Chondrocyte (in vitro differentiated cells): Measurements from ENCODE around the gene MPST. TPM values are rescaled to one million over a fixed set of nuclear protein-coding genes. Genes with fewer than 3 reads are reported as not detected.

Source experiments
- DNase-seq: peaks from one replicate; pipeline ENCODE4 v3.0.0; 2021; ENCODE audit warnings: mixed read lengths, low spot score
- H3K27ac Mint-ChIP-seq: one replicate; pipeline ENCODE4 v1.8.0; 2021; ENCODE audit warnings: mild to moderate bottlenecking, moderate library complexity, mixed read lengths; ENCODE audit not compliant: unreplicated experiment
- H3K27me3 Mint-ChIP-seq: 2 replicates; pipeline ENCODE4 v1.8.0; 2021; ENCODE audit warnings: low read depth, mixed read lengths
- H3K36me3 Mint-ChIP-seq: 2 replicates; pipeline ENCODE4 v1.8.0; 2021; ENCODE audit warnings: low read depth, mixed read lengths
- H3K4me1 Mint-ChIP-seq: 2 replicates; pipeline ENCODE4 v1.8.0; 2021; ENCODE audit warnings: low read depth, mild to moderate bottlenecking, mixed read lengths
- H3K4me3 Mint-ChIP-seq: one replicate; pipeline ENCODE4 v1.8.0; 2021; ENCODE audit warnings: mild to moderate bottlenecking, moderate library complexity, mixed read lengths; ENCODE audit not compliant: unreplicated experiment
- H3K9me3 Mint-ChIP-seq: 2 replicates; pipeline ENCODE4 v1.8.0; 2021; ENCODE audit warnings: low read depth, mixed read lengths
- CTCF ChIP-seq: fragments of 200-600 bp; sonication (generic); IDR thresholded peaks from 2 replicates; pipeline ENCODE4 v1.5.0; 2021; ENCODE audit warnings: antibody characterized with exemption, mild to moderate bottlenecking, moderate library complexity
- total RNA-seq: library from RNA; stranded (reverse); gene quantifications from 3 replicates; pipeline ENCODE4 v1.2.1, GENCODE V29; 2021

MPST gene
- total RNA-seq, 1 donor from 2014 or later, result 71.4 TPM

DNA sequence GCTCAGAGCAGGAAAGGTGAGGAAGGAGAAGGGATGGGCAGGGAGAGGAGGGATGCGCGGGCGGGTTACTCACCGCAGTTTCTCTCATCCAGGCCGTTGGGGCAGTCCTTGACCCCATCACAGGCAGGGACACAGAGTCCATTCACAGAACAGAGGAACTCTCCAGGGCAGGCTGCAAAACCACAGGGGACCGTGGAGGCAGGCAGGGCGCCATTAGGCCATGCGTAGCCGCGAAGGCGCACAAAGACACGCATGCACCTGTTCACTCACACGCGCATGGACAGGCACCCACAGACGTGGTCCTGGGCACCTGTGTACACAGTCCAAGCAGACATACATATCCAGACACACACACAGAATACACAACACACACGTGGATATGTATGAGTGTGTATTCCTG, 55.0 kb downstream of the MPST start:
- Mint-ChIP-seq H3K36me3 (no peaks in the 10 kb centered on the region), H3K9me3 (no peaks in the 10 kb centered on the region), H3K4me1 (no peaks in the 10 kb centered on the region), H3K4me3 (no peak overlapping the region), H3K27me3 (peaks cover 47% of the 10 kb centered on the region), H3K27ac (no peak overlapping the region)
- DNase-seq, result no peak
- no peak for TF ChIP-seq CTCF

DNA sequence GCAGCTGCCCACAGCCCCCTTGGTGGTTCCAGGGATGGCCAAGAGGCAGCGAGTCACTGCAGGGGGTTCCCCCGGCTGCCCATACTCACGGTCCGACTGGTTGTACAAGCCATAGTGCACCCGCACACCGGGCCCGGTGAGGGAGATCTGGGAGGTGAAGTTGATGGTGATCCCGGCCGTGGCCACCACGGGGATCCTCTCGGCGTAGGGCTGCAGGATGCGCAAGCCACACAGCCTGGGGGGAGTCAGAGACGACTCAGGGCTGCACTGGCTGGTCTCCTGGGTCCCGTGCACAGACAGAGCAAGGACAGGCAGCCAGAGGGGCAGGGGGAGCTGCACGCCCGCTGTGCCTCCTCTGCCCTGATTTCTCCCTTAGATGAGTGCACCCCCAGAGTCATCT, 55.5 kb downstream of the MPST start:
- H3K27me3 Mint-ChIP-seq, result peaks cover 47% of the 10 kb centered on the region
- H3K4me1 Mint-ChIP-seq, result no peaks in the 10 kb centered on the region
- no peaks in the 10 kb centered on the region for H3K36me3 Mint-ChIP-seq
- no peaks in the 10 kb centered on the region for H3K9me3 Mint-ChIP-seq
- no peak overlapping the region for H3K4me3 Mint-ChIP-seq
- no peak for DNase-seq
- no peak for TF ChIP-seq CTCF
- H3K27ac Mint-ChIP-seq, result no peak overlapping the region

DNA sequence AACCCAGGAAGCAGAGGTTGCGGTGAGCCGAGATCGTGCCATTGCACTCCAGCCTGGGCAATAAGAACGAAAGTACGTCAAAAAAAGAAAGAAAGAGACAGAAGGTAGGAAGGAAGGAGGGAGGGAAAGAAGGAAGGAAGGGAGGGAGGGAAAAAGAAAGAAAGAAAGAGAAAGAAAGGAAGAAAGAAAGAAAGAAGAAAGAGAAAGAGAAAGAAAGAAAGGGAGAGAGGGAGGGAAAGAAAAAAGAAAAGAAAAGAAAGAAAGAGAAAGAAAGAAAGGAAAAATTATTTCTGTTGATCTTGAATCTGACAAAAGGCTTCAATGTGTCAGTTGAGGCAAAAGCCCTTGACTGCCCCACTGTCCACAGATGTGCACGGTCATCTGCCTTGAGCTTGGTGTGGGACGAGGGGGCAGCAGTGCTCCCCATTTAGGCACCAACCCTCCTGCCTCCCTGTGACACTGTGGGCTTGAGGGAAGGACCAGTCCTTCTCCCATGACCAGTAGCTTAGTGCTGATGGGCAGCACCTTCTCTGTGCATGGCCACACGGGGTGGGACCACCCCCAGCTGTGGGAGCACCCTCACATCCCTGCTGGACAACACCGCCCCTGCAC, 56.4 kb downstream of the MPST start:
- no peaks in the 10 kb centered on the region for H3K4me1 Mint-ChIP-seq
- no peak overlapping the region for H3K4me3 Mint-ChIP-seq
- no peaks in the 10 kb centered on the region for H3K9me3 Mint-ChIP-seq
- peaks cover 45% of the 10 kb centered on the region for H3K27me3 Mint-ChIP-seq
- no peak overlapping the region for H3K27ac Mint-ChIP-seq
- no peak for DNase-seq
- no peaks in the 10 kb centered on the region for H3K36me3 Mint-ChIP-seq
- no peak for TF ChIP-seq CTCF

GRCh38 chr22:37077802-37078448, 58.4 kb downstream of the MPST start:
- Mint-ChIP-seq H3K4me1 (no peaks in the 10 kb centered on the region), H3K27me3 (peaks cover 47% of the 10 kb centered on the region), H3K27ac (no peak overlapping the region), H3K36me3 (no peaks in the 10 kb centered on the region), H3K9me3 (no peaks in the 10 kb centered on the region), H3K4me3 (no peak overlapping the region)
- peak; percentile 95 for TF ChIP-seq CTCF
- no peak for DNase-seq

DNA sequence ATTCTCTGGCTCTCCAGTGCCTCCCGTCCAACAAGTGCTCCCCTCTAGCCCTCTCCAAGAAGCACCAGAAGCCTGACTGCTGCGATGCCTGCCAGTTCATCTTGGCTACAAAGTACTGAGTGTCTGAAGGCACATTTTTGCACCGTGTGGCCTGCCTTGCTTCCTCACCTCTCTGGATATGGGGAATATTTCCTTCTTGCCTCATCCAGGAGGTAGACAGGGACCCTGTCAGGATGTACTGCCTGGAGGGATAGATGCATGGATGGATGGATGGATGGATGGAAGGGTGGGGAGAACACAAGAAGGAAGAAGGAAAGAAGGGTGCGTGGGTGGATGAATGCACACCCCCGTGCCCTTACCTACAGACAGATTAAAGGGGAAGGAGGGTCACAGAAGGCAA, 59.6 kb downstream of the MPST start:
- Mint-ChIP-seq H3K9me3 (no peaks in the 10 kb centered on the region), H3K27ac (no peak overlapping the region), H3K4me1 (no peaks in the 10 kb centered on the region), H3K36me3 (no peaks in the 10 kb centered on the region), H3K27me3 (peaks cover 46% of the 10 kb centered on the region), H3K4me3 (no peak overlapping the region)
- no peak for DNase-seq
- no peak for TF ChIP-seq CTCF

Other genes starting within 250 kb of the MPST start
- gene IFT27, start 243.6 kb upstream of the MPST start, total RNA-seq, result 23.0 to 31.4 TPM (median 24.4 TPM) in 3 replicates
- gene PVALB, start 202.7 kb upstream of the MPST start, total RNA-seq, result not detected in 3 replicates
- not detected in 3 replicates for gene NCF4, start 158.7 kb upstream of the MPST start, total RNA-seq
- 0.05 to 0.19 TPM (median 0.08 TPM) in 3 replicates for gene CSF2RB, start 106.1 kb upstream of the MPST start, total RNA-seq
- 17.8 to 25.3 TPM (median 24.9 TPM) in 3 replicates for gene TST, start 295 bp upstream of the MPST start, total RNA-seq
- gene KCTD17, start 32.0 kb downstream of the MPST start, total RNA-seq, result 26.7 to 33.0 TPM (median 28.9 TPM) in 3 replicates
- not detected in 3 replicates for gene TMPRSS6, start 90.0 kb downstream of the MPST start, total RNA-seq
- gene IL2RB, start 130.2 kb downstream of the MPST start, total RNA-seq, result 0.37 TPM in 1 of 3 replicates, not detected in the others
- 11.3 to 27.7 TPM (median 14.6 TPM) in 3 replicates for gene C1QTNF6, start 168.5 kb downstream of the MPST start, total RNA-seq
- gene SSTR3, start 192.7 kb downstream of the MPST start, total RNA-seq, result not detected in 3 replicates
- gene RAC2, start 224.5 kb downstream of the MPST start, total RNA-seq, result 0.20 TPM in 1 of 3 replicates, not detected in the others